K562 (cell line): Measurements from ENCODE around the gene PROKR1. TPM values are rescaled to one million over a fixed set of nuclear protein-coding genes. Genes with fewer than 3 reads are reported as not detected.

Experiments
- BACH1 ChIP-seq: fragments of 200-800 bp; sonication (Bioruptor generic); IDR thresholded peaks from 2 replicates; pipeline ENCODE4 v1.6.1; 2016; ENCODE audit warnings: missing genetic modification characterization, missing compliant biosample characterization
- HDAC2 ChIP-seq: fragments of 450-650 bp; IDR thresholded peaks from 2 replicates; pipeline ENCODE4 v1.6.1; 2016; ENCODE audit warnings: mild to moderate bottlenecking
- HOXB6 ChIP-seq: fragments of 250-450 bp; sonication (Bioruptor Pico); IDR thresholded peaks from 2 replicates; pipeline ENCODE4 v1.5.1; 2022; ENCODE audit warnings: mild to moderate bottlenecking, borderline replicate concordance
- KLF1 ChIP-seq: fragments of 450-650 bp; IDR thresholded peaks from 2 replicates; pipeline ENCODE4 v1.6.1; 2016; ENCODE audit warnings: missing genetic modification characterization, missing compliant biosample characterization
- MCM5 ChIP-seq: fragments of 450-650 bp; IDR thresholded peaks from 2 replicates; pipeline ENCODE4 v1.6.1; 2016; ENCODE audit warnings: low read depth
- NFE2L1 ChIP-seq: fragments of 450-650 bp; IDR thresholded peaks from 2 replicates; pipeline ENCODE4 v1.6.1; 2016; ENCODE audit warnings: missing genetic modification characterization, low read depth, mild to moderate bottlenecking, missing compliant biosample characterization, moderate library complexity, borderline replicate concordance
- SMARCA4 ChIP-seq: fragments of 450-650 bp; IDR thresholded peaks from 2 replicates; pipeline ENCODE4 v1.6.1; 2016
- STAG1 ChIP-seq: sonication (generic); formaldehyde crosslinking; IDR thresholded peaks from 2 replicates; pipeline ENCODE4 v1.5.0; 2020; ENCODE audit warnings: missing genetic modification reagents, borderline replicate concordance
- ZC3H8 ChIP-seq: fragments of 450-650 bp; IDR thresholded peaks from 2 replicates; pipeline ENCODE4 v1.6.1; 2017
- ZNF174 ChIP-seq: fragments of 250-450 bp; sonication (Bioruptor Pico); IDR thresholded peaks from 2 replicates; pipeline ENCODE4 v1.4.0; 2020; ENCODE audit warnings: mild to moderate bottlenecking
- ZNF197 ChIP-seq: fragments of 200-800 bp; sonication (Bioruptor generic); IDR thresholded peaks from 2 replicates; pipeline ENCODE4 v1.6.1; 2016; ENCODE audit warnings: low read depth, missing genetic modification characterization, missing compliant biosample characterization
- ZNF589 ChIP-seq: fragments of 200-800 bp; sonication (Bioruptor generic); IDR thresholded peaks from 2 replicates; pipeline ENCODE4 v1.6.1; 2016; ENCODE audit warnings: low read depth, missing genetic modification characterization, missing compliant biosample characterization
- ZNF699 ChIP-seq: fragments of 250-450 bp; sonication (Bioruptor Pico); IDR thresholded peaks from 2 replicates; pipeline ENCODE4 v1.8.0; 2021; ENCODE audit warnings: mild to moderate bottlenecking, moderate library complexity; ENCODE audit not compliant: insufficient replicate concordance
- polyA plus RNA-seq, 8 experiments: library from polyadenylated mRNA; depleted of rRNA in 4 of 8; stranded (reverse) in 5 of 8; unstranded in 3 of 8; fragments of >200 nt; fragmentation: Nextera tagmentation in 2 of 8; fragmentation: Illumina TruSeq in 1 of 8; extraction: Ambion mirVana in 2 of 8; extraction: Trizol in 1 of 8; gene quantifications; 2 replicates each; pipeline versions ENCODE4 v1.2.1 to v1.2.3, GENCODE V29; 2011 to 2014; ENCODE audit warnings: inconsistent platforms in 1 of 8, missing spikeins in 1 of 8
- total RNA-seq, 7 experiments: library from RNA; depleted of rRNA in 6 of 7; stranded (reverse); fragments of >200 nt in 6 of 7; fragmentation: Illumina TruSeq in 2 of 7; extraction: Trizol in 2 of 7; gene quantifications; 2 replicates each; pipeline versions ENCODE4 v1.2.1 to v1.2.3, GENCODE V29; 2011 to 2021; ENCODE audit warnings: low replicate concordance in 1 of 7
- TF ChIP-seq, protein P1 (sequence below), 2 experiments: fragments of 450-650 bp in 1 of 2; IDR thresholded peaks; 2 replicates each; pipeline ENCODE4 v1.6.1; 2011 to 2017; ENCODE audit warnings: low read depth in 2 of 2, antibody characterized with exemption in 1 of 2, borderline replicate concordance in 1 of 2, low read length in 1 of 2, mild to moderate bottlenecking in 1 of 2, mixed read lengths in 1 of 2; ENCODE audit not compliant: control insufficient read depth in 1 of 2
- TF ChIP-seq, protein P2 (sequence below): sonication (generic); formaldehyde crosslinking; IDR thresholded peaks from 2 replicates; pipeline ENCODE4 v1.9.0; 2022; ENCODE audit warnings: mild to moderate bottlenecking, missing genetic modification reagents
- TF ChIP-seq, protein P3 (sequence below): fragments of 450-650 bp; IDR thresholded peaks from 2 replicates; pipeline ENCODE4 v1.6.1; 2016; ENCODE audit warnings: missing biosample characterization, missing genetic modification characterization

PROKR1 gene
- total and polyA plus RNA-seq, 9 of the 15 experiments (the other 6 are each of a cell fraction or from before 2014, with no cell fraction given) = 0.01 to 0.18 (median 0.09) TPM; not detected in 1

DNA sequence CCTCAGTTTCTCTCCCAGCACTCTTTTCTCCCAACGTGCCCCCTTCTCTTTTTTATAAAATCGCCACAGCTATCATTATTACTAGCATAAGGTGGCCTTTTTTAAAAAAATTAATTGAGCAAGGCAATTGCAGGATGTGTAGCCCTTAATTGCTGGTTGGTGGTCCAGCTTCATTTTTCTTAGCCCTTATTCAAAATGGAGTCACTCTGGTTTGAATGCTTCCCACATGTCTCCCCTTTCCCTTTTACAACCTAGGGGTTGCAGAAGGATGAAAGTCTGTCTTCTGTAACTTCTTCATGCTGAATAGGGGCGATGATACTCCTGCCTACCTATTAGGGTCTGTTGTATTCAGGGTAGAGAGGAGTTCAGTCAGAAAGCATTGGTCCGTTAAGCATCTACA, 36.6 kb upstream of the PROKR1 start (continued):
- TF ChIP-seq, protein P1, sequence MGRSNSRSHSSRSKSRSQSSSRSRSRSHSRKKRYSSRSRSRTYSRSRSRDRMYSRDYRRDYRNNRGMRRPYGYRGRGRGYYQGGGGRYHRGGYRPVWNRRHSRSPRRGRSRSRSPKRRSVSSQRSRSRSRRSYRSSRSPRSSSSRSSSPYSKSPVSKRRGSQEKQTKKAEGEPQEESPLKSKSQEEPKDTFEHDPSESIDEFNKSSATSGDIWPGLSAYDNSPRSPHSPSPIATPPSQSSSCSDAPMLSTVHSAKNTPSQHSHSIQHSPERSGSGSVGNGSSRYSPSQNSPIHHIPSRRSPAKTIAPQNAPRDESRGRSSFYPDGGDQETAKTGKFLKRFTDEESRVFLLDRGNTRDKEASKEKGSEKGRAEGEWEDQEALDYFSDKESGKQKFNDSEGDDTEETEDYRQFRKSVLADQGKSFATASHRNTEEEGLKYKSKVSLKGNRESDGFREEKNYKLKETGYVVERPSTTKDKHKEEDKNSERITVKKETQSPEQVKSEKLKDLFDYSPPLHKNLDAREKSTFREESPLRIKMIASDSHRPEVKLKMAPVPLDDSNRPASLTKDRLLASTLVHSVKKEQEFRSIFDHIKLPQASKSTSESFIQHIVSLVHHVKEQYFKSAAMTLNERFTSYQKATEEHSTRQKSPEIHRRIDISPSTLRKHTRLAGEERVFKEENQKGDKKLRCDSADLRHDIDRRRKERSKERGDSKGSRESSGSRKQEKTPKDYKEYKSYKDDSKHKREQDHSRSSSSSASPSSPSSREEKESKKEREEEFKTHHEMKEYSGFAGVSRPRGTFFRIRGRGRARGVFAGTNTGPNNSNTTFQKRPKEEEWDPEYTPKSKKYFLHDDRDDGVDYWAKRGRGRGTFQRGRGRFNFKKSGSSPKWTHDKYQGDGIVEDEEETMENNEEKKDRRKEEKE (IDR thresholded peaks at IDR 0.05; ENCODE audit: borderline replicate concordance in 1 of 2, control insufficient read depth in 1 of 2, low read depth in 2 of 2, low read length in 1 of 2) = no peak
- no peak for TF ChIP-seq MCM5
- no peak for TF ChIP-seq HDAC2
- no peak for TF ChIP-seq STAG1 (CRISPR knock-in tag)
- TF ChIP-seq, protein P2, sequence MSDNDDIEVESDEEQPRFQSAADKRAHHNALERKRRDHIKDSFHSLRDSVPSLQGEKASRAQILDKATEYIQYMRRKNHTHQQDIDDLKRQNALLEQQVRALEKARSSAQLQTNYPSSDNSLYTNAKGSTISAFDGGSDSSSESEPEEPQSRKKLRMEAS (CRISPR knock-in tag) = no peak
- TF ChIP-seq NFE2L1 (tag) = peak; percentile 43; the same call in 1 of the 2 replicates
- 0 out of 2 replicates have a peak, but pooled peaks have one; percentile 42 for TF ChIP-seq ZNF197 (CRISPR knock-in tag)
- no peak for TF ChIP-seq SMARCA4
- no peak for TF ChIP-seq ZC3H8
- no peak for TF ChIP-seq ZNF699 (CRISPR knock-in tag)
- TF ChIP-seq BACH1 = peak; percentile 42; the same call in 1 of the 2 replicates
- TF ChIP-seq, protein P3, sequence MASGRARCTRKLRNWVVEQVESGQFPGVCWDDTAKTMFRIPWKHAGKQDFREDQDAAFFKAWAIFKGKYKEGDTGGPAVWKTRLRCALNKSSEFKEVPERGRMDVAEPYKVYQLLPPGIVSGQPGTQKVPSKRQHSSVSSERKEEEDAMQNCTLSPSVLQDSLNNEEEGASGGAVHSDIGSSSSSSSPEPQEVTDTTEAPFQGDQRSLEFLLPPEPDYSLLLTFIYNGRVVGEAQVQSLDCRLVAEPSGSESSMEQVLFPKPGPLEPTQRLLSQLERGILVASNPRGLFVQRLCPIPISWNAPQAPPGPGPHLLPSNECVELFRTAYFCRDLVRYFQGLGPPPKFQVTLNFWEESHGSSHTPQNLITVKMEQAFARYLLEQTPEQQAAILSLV (tag) = peak; percentile 88
- no peak for TF ChIP-seq KLF1 (tag)
- TF ChIP-seq ZNF174 (CRISPR knock-in tag) = no peak
- no peak for TF ChIP-seq HOXB6 (CRISPR knock-in tag)
- no peak for TF ChIP-seq ZNF589 (CRISPR knock-in tag)
